Tracheal epithelial cell (primary cell): ENCODE results near the gene NT5E. TPM values are rescaled to one million over a fixed set of nuclear protein-coding genes. Genes with fewer than 3 reads are reported as not detected.

Experiments used
- total RNA-seq: library from RNA; depleted of rRNA; stranded (reverse); fragments of >200 nt; gene quantifications from 2 replicates; pipeline ENCODE4 v1.2.1, GENCODE V29; 2014

The NT5E gene
- 58.6 and 84.3 TPM in 2 replicates for total RNA-seq

GRCh38 chr6:85449818-85450759 lies at the start of gene NT5E:
TSS of gene NT5E (plus strand) at chr6:85450083. CDS start at chr6:85450140, 57 bp downstream.

Other genes starting within 250 kb of the NT5E start
- gene SNX14, start 143.8 kb downstream of the NT5E start, total RNA-seq: 112 and 127 TPM in 2 replicates
- 47.2 and 49.9 TPM in 2 replicates for gene SYNCRIP, start 192.8 kb downstream of the NT5E start, total RNA-seq